A549 (cell line): ENCODE results near the gene TNC.

Experiments used
- CEBPB ChIP-seq, 2 experiments: fragments of >200 bp in 1 of 2; sonication (Bioruptor Twin) in 1 of 2; formaldehyde crosslinking in 1 of 2; IDR thresholded peaks; 2 replicates each; pipeline ENCODE4 v1.6.1; 2012 to 2016
- CHD2 ChIP-seq: fragments of 150-350 bp; IDR thresholded peaks from 2 replicates; pipeline ENCODE4 v1.6.1; 2014; ENCODE audit warnings: low read length; ENCODE audit not compliant: partially characterized antibody
- CHD4 ChIP-seq: fragments of 200-600 bp; sonication (generic); IDR thresholded peaks from 2 replicates; pipeline ENCODE4 v1.6.1; 2016; ENCODE audit warnings: antibody characterized with exemption, mild to moderate bottlenecking, borderline replicate concordance
- CTCF ChIP-seq: fragments of >200 bp; sonication (Bioruptor Twin); formaldehyde crosslinking; IDR thresholded peaks from 3 replicates; pipeline ENCODE4 v1.5.1; 2016
- ESRRA ChIP-seq: fragments of 150-350 bp; IDR thresholded peaks from 2 replicates; pipeline ENCODE4 v1.6.1; 2014; ENCODE audit warnings: mild to moderate bottlenecking, low read length, borderline replicate concordance
- HOXB13 ChIP-seq: fragments of 250-450 bp; sonication (Bioruptor Pico); IDR thresholded peaks from 2 replicates; pipeline ENCODE4 v1.5.0; 2020; ENCODE audit warnings: low read depth, mild to moderate bottlenecking, moderate library complexity
- MAFK ChIP-seq: fragments of 450-650 bp; IDR thresholded peaks from 2 replicates; pipeline ENCODE4 v1.6.1; 2014; ENCODE audit not compliant: partially characterized antibody
- MAX ChIP-seq: IDR thresholded peaks from 2 replicates; pipeline ENCODE4 v1.6.1; 2012
- MAZ ChIP-seq: fragments of 150-350 bp; IDR thresholded peaks from 2 replicates; pipeline ENCODE4 v1.6.1; 2014; ENCODE audit warnings: antibody characterized with exemption, low read depth, low read length, borderline replicate concordance
- MYC ChIP-seq: IDR thresholded peaks from 2 replicates; pipeline ENCODE4 v1.6.1; 2012; ENCODE audit warnings: mild to moderate bottlenecking, inconsistent platforms, low read length, improper control_type of control experiment, borderline replicate concordance
- POLR2A ChIP-seq: IDR thresholded peaks from 2 replicates; pipeline ENCODE4 v1.6.1; 2012; ENCODE audit warnings: mild to moderate bottlenecking, low read length
- POLR2AphosphoS2 ChIP-seq: conservative IDR thresholded peaks from 2 replicates; pipeline ENCODE4 v1.6.1; 2012; ENCODE audit warnings: low read length, improper control_type of control experiment, inconsistent platforms
- RAD21 ChIP-seq, 2 experiments: fragments of >200 bp in 1 of 2; sonication (Bioruptor Twin) in 1 of 2; formaldehyde crosslinking in 1 of 2; IDR thresholded peaks in 1 of 2; conservative IDR thresholded peaks in 1 of 2; 2 replicates in 1 of 2; 3 replicates in 1 of 2; pipeline ENCODE4 v1.6.1; 2012 to 2018; ENCODE audit warnings: inconsistent platforms in 1 of 2
- REST ChIP-seq: fragments of 200-600 bp; sonication (generic); IDR thresholded peaks from 2 replicates; pipeline ENCODE4 v1.6.1; 2016; ENCODE audit warnings: antibody characterized with exemption, mild to moderate bottlenecking, moderate library complexity

GRCh38 chr9:115014438-115014837 is 103.5 kb downstream of the TNC start:
- TF ChIP-seq CTCF, result no peak
- TF ChIP-seq CHD2, result no peak
- TF ChIP-seq MYC, result no peak
- no peak for TF ChIP-seq ESRRA
- TF ChIP-seq MAFK, result no peak
- no peak for TF ChIP-seq CEBPB (IDR thresholded peaks at IDR 0.05)
- no peak for TF ChIP-seq HOXB13
- no peak for TF ChIP-seq POLR2A
- TF ChIP-seq REST, result no peak
- TF ChIP-seq MAX, result no peak
- TF ChIP-seq RAD21 (conservative IDR thresholded peaks at IDR 0.05 in 1 of 2, IDR thresholded peaks at IDR 0.05 in 1 of 2), result no peak
- TF ChIP-seq MAZ, result no peak
- no peak for TF ChIP-seq POLR2AphosphoS2
- no peak for TF ChIP-seq CHD4
